Epithelial cell of proximal tubule (primary cell): Measurements from ENCODE around the gene AP5B1. TPM values are rescaled to one million over a fixed set of nuclear protein-coding genes. Genes with fewer than 3 reads are reported as not detected.

Experiments used
- DNase-seq: peaks from one replicate; pipeline ENCODE4 v3.0.0-alpha.2; 2011; ENCODE audit warnings: low read depth
- H3K4me3 ChIP-seq: 2 replicates; pipeline ENCODE4 v1.5.1; 2011; ENCODE audit warnings: low read depth, mild to moderate bottlenecking, low read length
- total RNA-seq: library from RNA; depleted of rRNA; stranded (reverse); fragments of >200 nt; gene quantifications from 2 replicates; pipeline ENCODE4 v1.2.3, GENCODE V29; 2015
- TF ChIP-seq, protein P1 (sequence below): conservative IDR thresholded peaks from 2 replicates; pipeline ENCODE4 v1.5.1; 2012; ENCODE audit warnings: low read depth, mild to moderate bottlenecking, low read length

Gene AP5B1
- total RNA-seq, 1 donor from 2014 or later: 17.9 TPM

DNA sequence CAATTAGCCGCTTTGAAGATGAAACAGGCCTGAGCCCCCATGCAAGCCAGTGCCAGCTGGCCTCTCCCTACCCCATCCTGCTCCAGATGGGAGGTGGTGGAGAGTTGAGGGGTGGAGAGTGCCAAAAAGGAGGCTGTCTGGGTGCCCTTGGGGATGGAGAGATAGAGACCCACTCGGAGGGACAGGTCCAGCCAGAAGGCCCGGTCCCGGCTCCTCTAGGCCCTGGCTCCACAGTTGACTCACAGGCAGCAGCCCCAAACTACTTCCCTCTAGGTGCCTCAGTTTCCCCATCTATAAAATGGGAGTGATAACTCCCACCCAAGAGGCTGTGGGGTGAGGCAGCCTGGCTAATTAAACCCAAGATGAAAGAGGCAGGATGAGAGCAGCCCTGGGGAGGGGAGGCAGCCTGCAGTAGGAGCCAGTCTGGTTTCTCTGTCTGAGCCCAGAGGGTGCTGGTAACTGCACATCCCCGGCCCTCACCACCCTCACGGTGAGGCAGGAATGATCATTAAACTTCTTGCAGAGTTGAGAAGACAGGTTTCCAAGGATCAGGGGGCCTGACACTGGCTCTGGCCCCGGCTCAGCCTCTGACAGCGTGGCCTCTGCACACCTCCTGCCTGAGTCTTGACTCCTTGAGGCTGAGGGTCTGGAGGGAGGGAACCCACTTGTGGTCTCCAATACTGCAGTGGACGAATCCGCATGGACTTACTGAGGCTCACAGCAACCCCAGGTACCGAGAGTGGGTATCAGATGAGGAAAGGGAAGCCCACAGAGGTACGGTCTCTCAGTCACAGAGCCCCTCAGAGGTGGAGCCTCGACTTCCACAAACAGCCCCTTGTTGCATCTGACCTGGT lies 1.4 kb upstream of the AP5B1 start:
- no peak for DNase-seq
- TF ChIP-seq, protein P1, sequence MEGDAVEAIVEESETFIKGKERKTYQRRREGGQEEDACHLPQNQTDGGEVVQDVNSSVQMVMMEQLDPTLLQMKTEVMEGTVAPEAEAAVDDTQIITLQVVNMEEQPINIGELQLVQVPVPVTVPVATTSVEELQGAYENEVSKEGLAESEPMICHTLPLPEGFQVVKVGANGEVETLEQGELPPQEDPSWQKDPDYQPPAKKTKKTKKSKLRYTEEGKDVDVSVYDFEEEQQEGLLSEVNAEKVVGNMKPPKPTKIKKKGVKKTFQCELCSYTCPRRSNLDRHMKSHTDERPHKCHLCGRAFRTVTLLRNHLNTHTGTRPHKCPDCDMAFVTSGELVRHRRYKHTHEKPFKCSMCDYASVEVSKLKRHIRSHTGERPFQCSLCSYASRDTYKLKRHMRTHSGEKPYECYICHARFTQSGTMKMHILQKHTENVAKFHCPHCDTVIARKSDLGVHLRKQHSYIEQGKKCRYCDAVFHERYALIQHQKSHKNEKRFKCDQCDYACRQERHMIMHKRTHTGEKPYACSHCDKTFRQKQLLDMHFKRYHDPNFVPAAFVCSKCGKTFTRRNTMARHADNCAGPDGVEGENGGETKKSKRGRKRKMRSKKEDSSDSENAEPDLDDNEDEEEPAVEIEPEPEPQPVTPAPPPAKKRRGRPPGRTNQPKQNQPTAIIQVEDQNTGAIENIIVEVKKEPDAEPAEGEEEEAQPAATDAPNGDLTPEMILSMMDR: no peak
- H3K4me3 ChIP-seq: no peak overlapping the region

DNA sequence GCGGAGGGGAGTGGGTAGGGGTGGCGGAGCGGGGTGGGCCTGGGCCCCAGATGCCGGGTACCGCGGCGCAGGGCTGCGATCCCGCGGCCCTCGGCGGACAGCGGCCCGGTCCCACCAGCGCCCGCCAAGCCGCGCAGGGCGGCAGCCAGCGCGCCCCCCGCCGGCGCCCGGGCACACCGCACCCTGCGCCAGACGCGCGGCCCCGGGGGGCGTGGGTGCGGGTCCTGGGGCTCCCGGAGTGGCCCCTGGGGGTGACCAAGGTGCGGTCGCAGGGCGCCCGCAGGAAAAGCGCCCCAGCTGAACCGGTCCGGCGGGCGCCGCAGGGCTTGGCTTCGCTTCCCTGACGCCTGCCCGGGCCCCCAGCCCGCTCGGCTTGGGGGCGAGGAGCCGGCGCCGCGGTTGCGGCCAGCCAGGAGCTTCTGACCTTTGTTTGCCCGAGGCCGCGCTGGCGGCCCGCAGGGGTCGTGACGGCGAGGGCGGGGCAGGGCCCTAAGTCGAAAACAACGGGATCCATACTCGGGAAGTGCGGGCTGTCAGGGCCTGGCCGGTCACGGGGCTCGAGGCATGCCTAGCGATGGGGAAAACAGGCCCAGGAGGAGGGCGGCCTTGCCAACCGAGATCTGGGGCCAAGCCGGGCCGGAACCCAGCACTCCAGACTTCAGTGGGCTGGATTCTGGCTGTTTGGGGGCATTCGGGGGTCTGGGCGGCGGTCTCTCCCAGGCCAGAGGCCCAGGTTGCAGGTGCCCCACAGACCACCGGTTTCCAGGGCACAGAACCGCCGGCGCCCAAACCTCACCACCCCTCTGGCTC lies 581 bp upstream of the AP5B1 start:
- TF ChIP-seq, protein P1: no peak
- peak overlapping the region; percentile 77 for H3K4me3 ChIP-seq
- no peak for DNase-seq

DNA sequence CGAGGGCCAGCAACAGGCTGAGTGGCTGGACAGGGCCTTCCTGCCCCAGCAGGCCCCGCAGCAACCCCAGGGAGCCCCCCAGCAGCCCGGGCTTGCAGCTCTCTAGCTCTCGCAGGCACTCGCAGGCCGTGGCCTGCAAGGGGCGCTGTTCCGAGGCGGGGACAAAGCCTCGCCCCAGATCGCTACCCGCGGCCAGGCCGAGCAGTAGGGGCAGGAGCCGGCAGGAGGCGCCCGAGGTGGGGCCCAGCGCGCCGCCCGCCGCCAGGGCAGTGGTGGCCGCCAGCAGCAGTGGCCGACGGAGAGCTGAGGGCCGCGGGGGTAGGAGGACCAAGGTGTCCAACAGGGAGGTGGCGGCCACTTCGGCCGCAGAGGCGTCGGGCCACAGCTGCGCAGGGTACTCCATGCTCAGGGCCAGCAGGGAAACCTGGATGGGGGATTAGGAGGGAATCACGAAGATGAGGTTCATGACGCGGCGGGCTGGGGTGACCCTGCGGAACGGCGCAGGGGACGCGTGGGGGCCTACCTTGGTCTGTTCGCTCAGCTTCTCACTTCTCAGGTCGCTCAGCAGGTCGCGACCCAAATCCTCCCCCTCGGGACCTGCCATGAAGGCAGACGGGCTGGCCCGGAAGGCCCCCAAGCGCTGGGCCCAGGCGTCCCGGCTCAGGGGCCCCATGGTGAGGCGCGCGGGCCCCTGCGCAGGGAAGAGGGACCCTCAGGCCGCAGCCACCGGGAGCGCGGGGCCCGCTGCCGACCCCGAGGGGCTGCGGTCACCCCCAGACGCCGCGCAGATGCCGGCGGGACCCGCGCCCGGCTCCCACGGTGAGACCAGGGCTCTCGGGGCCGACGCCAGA lies 632 bp downstream of the AP5B1 start:
- peak overlapping the region; percentile 77 for H3K4me3 ChIP-seq
- DNase-seq: no peak

DNA sequence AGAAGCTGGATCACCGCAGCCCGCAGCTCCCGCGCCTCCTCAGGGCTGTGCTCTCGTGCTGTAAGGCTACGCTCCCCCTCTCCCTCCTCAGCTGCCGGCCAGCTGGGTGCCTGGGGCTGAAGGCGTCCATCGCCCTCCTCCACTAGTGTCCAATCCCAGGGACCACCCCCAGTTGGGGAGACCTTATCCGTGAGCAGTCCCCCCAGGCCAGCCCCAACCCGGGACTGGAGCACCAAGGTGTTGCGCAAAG lies 1.2 kb downstream of the AP5B1 start:
- TF ChIP-seq, protein P1: no peak
- H3K4me3 ChIP-seq: peak overlapping the region; percentile 77
- no peak for DNase-seq

More for the DNA sequence above, 632 bp downstream of the AP5B1 start:
- TF ChIP-seq, protein P1: peak; percentile 89

DNA sequence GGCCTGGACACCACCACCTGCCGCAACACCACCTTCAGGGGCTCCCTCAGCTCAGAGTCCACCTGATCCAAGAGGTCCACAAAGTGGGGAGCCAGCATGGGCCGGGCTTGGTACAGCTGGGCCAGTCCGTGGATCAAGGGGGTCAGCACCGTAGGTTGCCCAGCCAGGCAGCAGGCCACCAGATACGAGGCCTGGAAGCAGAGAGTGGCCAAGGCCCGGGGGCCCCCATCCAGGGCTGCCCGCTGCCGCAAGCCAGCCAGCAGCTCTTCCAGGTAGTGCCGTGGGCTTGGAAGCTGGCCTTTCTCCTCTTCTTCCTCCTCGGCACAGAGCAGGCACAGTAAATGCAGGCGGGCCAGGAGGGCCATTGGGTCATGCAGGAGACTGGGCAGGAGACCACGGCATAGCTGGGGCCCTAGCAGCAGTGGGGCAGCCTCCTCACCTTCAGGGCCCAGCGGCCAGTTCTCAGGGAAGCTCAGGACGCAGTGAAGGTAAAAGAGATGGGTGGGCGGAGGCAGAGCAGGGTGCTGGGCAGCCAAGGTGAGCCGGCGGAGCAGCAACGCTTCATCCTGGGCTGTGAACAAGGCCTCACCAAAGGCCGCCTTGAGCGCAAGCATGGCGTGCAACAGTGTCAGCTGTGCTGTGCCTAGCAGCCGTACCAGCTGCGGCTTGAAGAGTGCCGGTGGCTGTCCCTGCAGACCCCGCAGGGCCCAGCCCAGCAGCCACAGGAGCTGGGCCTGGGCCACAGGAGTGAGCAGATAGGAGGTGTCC lies 1.7 kb downstream of the AP5B1 start:
- no peak for DNase-seq
- H3K4me3 ChIP-seq: peak overlapping the region; percentile 77
- TF ChIP-seq, protein P1: no peak

DNA sequence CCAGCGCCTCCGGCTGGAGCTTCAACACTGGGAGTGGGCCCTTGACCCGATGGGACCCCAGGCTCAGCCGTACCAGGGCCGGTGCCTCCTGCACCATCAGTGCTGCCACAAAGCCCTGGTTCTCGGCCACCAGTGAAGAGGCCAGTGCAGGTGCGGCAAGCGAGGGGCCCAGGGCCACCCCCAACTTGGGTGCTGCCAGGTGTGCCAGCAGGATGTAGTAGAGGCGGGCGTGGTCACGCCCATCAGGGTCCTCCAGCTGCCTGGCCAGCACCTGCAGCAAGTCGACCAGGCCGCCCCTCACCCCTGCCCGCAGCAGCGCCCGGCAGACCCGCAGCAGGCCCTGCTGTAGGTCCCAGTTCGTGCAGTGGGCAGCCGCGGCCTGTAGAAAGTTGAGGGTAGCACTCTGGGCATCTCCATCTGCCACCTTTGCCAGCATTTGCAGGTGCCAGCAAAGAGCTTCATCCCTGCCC lies 2.3 kb downstream of the AP5B1 start:
- H3K4me3 ChIP-seq: no peak overlapping the region
- TF ChIP-seq, protein P1: no peak

More for the DNA sequence above, 2.3 kb downstream of the AP5B1 start:
- no peak for DNase-seq
